Left ventricle myocardium inferior (tissue), 1 donor: ENCODE data around the gene AASS. TPM values are rescaled to one million over a fixed set of nuclear protein-coding genes. Genes with fewer than 3 reads are reported as not detected.
A peak's percentile ranks its signal among the peaks of the same experiment; 100 is the strongest.
"Not testable (repeated sequence)": the region's sequence is repeated elsewhere in the genome, so short reads cannot be mapped to it uniquely, and the experiment has no call there.

Experiments
- DNase-seq: peaks from one replicate; pipeline ENCODE4 v3.0.0-alpha.2; 2020
- H3K27ac ChIP-seq: fragments of 200-600 bp; replicated peaks from 2 replicates; pipeline ENCODE4 v1.8.0; 2021
- H3K27me3 ChIP-seq: fragments of 200-600 bp; 2 replicates; pipeline ENCODE4 v1.8.0; 2021; ENCODE audit warnings: low read depth
- H3K36me3 ChIP-seq: fragments of 200-600 bp; 2 replicates; pipeline ENCODE4 v1.8.0; 2021
- H3K4me1 ChIP-seq: fragments of 200-600 bp; 2 replicates; pipeline ENCODE4 v1.8.0; 2021
- H3K4me3 ChIP-seq: fragments of 200-600 bp; 2 replicates; pipeline ENCODE4 v1.8.0; 2021; ENCODE audit warnings: mild to moderate bottlenecking, moderate library complexity
- H3K9me3 ChIP-seq: fragments of 200-600 bp; replicated peaks from 2 replicates; pipeline ENCODE4 v1.8.0; 2021
- CTCF ChIP-seq: fragments of 200-600 bp; IDR thresholded peaks from 2 replicates; pipeline ENCODE4 v1.8.0; 2021; ENCODE audit warnings: antibody characterized with exemption, mild to moderate bottlenecking, borderline replicate concordance
- intact Hi-C: fragments of 100-400 bp; cut with micrococcal nuclease; formaldehyde crosslinking; loops from one replicate; pipeline ENCODE4 v1.11.0; 2022
- long read RNA-seq: library from polyadenylated mRNA; unstranded; transcript quantifications from one replicate; pipeline ENCODE4 v2.0.0, GENCODE V29; 2021
- total RNA-seq: library from RNA; stranded (reverse); fragmentation: NEBNext Ultra II Directional; extraction: Animal tissue kit (Norgen Biotek cat#: 25700); gene quantifications from one replicate; pipeline ENCODE4 v1.2.1, GENCODE V29; 2021
- donor health status: DM: no; HTN: yes; CAD: no; lungs with severe emphysema.

AASS gene
- 34.7 TPM for total RNA-seq
- long read RNA-seq, transcript AASS-203 (24 exons, 3,163 nt): major isoform, 32 of 49 reads
- long read RNA-seq, partial matches to known transcripts: 8 of 49 reads
- long read RNA-seq, other reads (novel, unspliced or antisense): 9 of 49 reads

- H3K36me3 ChIP-seq: no peaks in the 10 kb centered on the region
- peak within 1 kb of the TSS; percentile 97 for H3K4me3 ChIP-seq
- TF ChIP-seq CTCF: no peak
- peaks cover 42% of the 10 kb centered on the region for H3K4me1 ChIP-seq
- DNase-seq: peak; percentile 98
- H3K27ac ChIP-seq: peak within 1 kb of the TSS; percentile 96
- no peaks in the 10 kb centered on the region for H3K27me3 ChIP-seq
- intact Hi-C loops: no loop called here
- H3K9me3 ChIP-seq: no peaks in the 10 kb centered on the region
Observed at GRCh38 chr7:122143751-122144711, at the start of gene AASS. AASS (minus strand) TSS chr7:122144249; CDS start chr7:122133726, 10,523 bp downstream.

- no peak overlapping the region for H3K27ac ChIP-seq
- H3K27me3 ChIP-seq: no peaks in the 10 kb centered on the region
- intact Hi-C loops: no loop called here
- no peak for DNase-seq
- H3K36me3 ChIP-seq: no peaks in the 10 kb centered on the region
- TF ChIP-seq CTCF: no peak
- H3K9me3 ChIP-seq: peaks cover 3% of the 10 kb centered on the region
- H3K4me1 ChIP-seq: no peaks in the 10 kb centered on the region
- no peak overlapping the region for H3K4me3 ChIP-seq
Observed at GRCh38 chr7:122188785-122189184, 44.7 kb upstream of the AASS start.

GRCh38 chr7:122183106-122183505 lies 39.1 kb upstream of the AASS start:
- intact Hi-C loops: no loop called here
- no peak for TF ChIP-seq CTCF

GRCh38 chr7:122182081-122182480 lies 38.0 kb upstream of the AASS start:
- no peak for TF ChIP-seq CTCF
- Histone ChIP-seq H3K27ac (no peak overlapping the region), H3K36me3 (no peaks in the 10 kb centered on the region), H3K4me3 (no peak overlapping the region), H3K4me1 (no peaks in the 10 kb centered on the region), H3K9me3 (no peaks in the 10 kb centered on the region), H3K27me3 (no peaks in the 10 kb centered on the region)
- DNase-seq: no peak
- intact Hi-C loops: no loop called here

More at GRCh38 chr7:122183106-122183505, 39.1 kb upstream of the AASS start:
- Histone ChIP-seq H3K4me1 (no peaks in the 10 kb centered on the region), H3K27ac (no peak overlapping the region), H3K36me3 (no peaks in the 10 kb centered on the region), H3K9me3 (no peaks in the 10 kb centered on the region), H3K4me3 (no peak overlapping the region), H3K27me3 (no peaks in the 10 kb centered on the region)
- no peak for DNase-seq

GRCh38 chr7:122172144-122172543 lies 28.1 kb upstream of the AASS start:
- H3K4me1 ChIP-seq, H3K4me3 ChIP-seq, H3K36me3 ChIP-seq, DNase-seq, intact Hi-C loops, H3K27ac ChIP-seq, H3K9me3 ChIP-seq, H3K27me3 ChIP-seq: not testable (repeated sequence)

- TF ChIP-seq CTCF: no peak
- Histone ChIP-seq H3K36me3 (no peaks in the 10 kb centered on the region), H3K4me3 (no peak overlapping the region), H3K4me1 (no peaks in the 10 kb centered on the region), H3K27me3 (no peaks in the 10 kb centered on the region), H3K27ac (no peak overlapping the region), H3K9me3 (no peaks in the 10 kb centered on the region)
- DNase-seq: no peak
- intact Hi-C loops: no loop called here
Observed at GRCh38 chr7:122166740-122167139, 22.7 kb upstream of the AASS start.
